ENCODE measurements around the gene CDK16.

DNA sequence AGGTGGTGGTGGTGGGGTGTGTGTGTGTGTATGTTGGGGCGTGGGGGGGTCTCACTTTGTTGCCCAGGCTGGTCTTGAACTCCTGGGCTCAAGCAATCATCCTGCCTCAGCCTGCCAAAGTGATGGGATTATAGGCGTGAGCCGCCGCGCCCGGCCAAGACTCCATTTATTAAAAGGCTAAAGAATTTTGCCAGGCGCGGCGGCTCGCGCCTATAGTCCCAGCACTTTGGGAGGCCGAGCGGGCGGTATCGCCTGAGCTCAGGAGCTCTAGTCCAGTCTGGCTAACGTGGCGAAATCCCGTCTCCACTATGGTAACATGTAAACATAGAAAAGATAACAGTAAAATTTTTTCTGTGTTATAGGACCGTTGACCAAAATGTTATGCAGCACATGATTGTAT is 28.6 kb upstream of the CDK16 start:
- TF ChIP-seq, protein P1, sequence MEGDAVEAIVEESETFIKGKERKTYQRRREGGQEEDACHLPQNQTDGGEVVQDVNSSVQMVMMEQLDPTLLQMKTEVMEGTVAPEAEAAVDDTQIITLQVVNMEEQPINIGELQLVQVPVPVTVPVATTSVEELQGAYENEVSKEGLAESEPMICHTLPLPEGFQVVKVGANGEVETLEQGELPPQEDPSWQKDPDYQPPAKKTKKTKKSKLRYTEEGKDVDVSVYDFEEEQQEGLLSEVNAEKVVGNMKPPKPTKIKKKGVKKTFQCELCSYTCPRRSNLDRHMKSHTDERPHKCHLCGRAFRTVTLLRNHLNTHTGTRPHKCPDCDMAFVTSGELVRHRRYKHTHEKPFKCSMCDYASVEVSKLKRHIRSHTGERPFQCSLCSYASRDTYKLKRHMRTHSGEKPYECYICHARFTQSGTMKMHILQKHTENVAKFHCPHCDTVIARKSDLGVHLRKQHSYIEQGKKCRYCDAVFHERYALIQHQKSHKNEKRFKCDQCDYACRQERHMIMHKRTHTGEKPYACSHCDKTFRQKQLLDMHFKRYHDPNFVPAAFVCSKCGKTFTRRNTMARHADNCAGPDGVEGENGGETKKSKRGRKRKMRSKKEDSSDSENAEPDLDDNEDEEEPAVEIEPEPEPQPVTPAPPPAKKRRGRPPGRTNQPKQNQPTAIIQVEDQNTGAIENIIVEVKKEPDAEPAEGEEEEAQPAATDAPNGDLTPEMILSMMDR (IDR thresholded peaks at IDR 0.05), result no peak
- TF ChIP-seq SIN3A (IDR thresholded peaks at IDR 0.05; ENCODE audit: borderline replicate concordance, insufficient read depth, low read depth, low read length) (no peak), POLR2AphosphoS5 (IDR thresholded peaks at IDR 0.05; ENCODE audit: low read depth, low read length) (no peak)

Data from Panc1 (cell line).